Renal cortex interstitium (tissue), 15 donors: ENCODE results near the gene CYB561. TPM values are rescaled to one million over a fixed set of nuclear protein-coding genes. Genes with fewer than 3 reads are reported as not detected.

ENCODE experiments used
- DNase-seq, 11 donors: peaks; one replicate each; pipeline ENCODE4 v3.0.0-alpha.2; 2013; ENCODE audit warnings: low read depth in 9 of 11, low spot score in 4 of 11; ENCODE audit errors: extremely low read depth in 1 of 11
- long read RNA-seq, 16 experiments: transcript quantifications; one replicate each; lab custom pipeline, GENCODE V29; 2026
- polyA plus RNA-seq, 3 donors: library from polyadenylated mRNA; unstranded; fragments of 120-200 nt; gene quantifications; one replicate each; pipeline ENCODE4 v1.2.1, GENCODE V29; 2013; ENCODE audit not compliant: insufficient read length in 3 of 3

The CYB561 gene, protein sequence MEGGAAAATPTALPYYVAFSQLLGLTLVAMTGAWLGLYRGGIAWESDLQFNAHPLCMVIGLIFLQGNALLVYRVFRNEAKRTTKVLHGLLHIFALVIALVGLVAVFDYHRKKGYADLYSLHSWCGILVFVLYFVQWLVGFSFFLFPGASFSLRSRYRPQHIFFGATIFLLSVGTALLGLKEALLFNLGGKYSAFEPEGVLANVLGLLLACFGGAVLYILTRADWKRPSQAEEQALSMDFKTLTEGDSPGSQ
- 10 to 100 TPM; 22.5 to 34.5 (median 26.4) TPM for polyA plus RNA-seq
- long read RNA-seq, donor 1, partial matches to known transcripts: 0 of 1 reads
- long read RNA-seq, donor 1, other reads (novel, unspliced or antisense): 0 of 1 reads
- long read RNA-seq, donor 2, partial matches to known transcripts: 0 of 8 reads
- long read RNA-seq, donor 2, other reads (novel, unspliced or antisense): 0 of 8 reads
- long read RNA-seq, donor 3, partial matches to known transcripts: 0 of 10 reads
- long read RNA-seq, donor 3, other reads (novel, unspliced or antisense): 0 of 10 reads
- long read RNA-seq, donor 4, partial matches to known transcripts: 0 of 7 reads
- long read RNA-seq, donor 4, other reads (novel, unspliced or antisense): 0 of 7 reads
- long read RNA-seq, donor 5: 0 reads
- long read RNA-seq, donor 6, partial matches to known transcripts: 0 of 1 reads
- long read RNA-seq, donor 6, other reads (novel, unspliced or antisense): 0 of 1 reads
- long read RNA-seq, donor 7, partial matches to known transcripts: 0 of 8 reads
- long read RNA-seq, donor 7, other reads (novel, unspliced or antisense): 0 of 8 reads
- long read RNA-seq, donor 8: 0 reads
- long read RNA-seq, donor 9, partial matches to known transcripts: 18 of 26 reads
- long read RNA-seq, donor 9, other reads (novel, unspliced or antisense): 0 of 26 reads
- long read RNA-seq, donor 10, transcript CYB561-203 (6 exons, 3,151 nt): major isoform, 5 of 10 reads
- long read RNA-seq, donor 10, partial matches to known transcripts: 0 of 10 reads
- long read RNA-seq, donor 10, other reads (novel, unspliced or antisense): 0 of 10 reads
- long read RNA-seq, donor 11, transcript CYB561-201 (6 exons, 3,001 nt): major isoform, 5 of 8 reads
- long read RNA-seq, donor 11, partial matches to known transcripts: 0 of 8 reads
- long read RNA-seq, donor 11, other reads (novel, unspliced or antisense): 0 of 8 reads
- long read RNA-seq, donor 12, partial matches to known transcripts: 0 of 5 reads
- long read RNA-seq, donor 12, other reads (novel, unspliced or antisense): 0 of 5 reads
- long read RNA-seq, donor 13: 0 reads
- long read RNA-seq, donor 14, partial matches to known transcripts: 0 of 8 reads
- long read RNA-seq, donor 14, other reads (novel, unspliced or antisense): 0 of 8 reads
- long read RNA-seq, donor 15, partial matches to known transcripts: 0 of 4 reads
- long read RNA-seq, donor 15, other reads (novel, unspliced or antisense): 0 of 4 reads
- long read RNA-seq, donor 16, transcript CYB561-213 (5 exons, 2,344 nt): minor isoform, 5 of 28 reads
- long read RNA-seq, donor 16, transcript CYB561-201 (6 exons, 3,001 nt): major isoform, 13 of 28 reads
- long read RNA-seq, donor 16, transcript CYB561-203 (6 exons, 3,151 nt): minor isoform, 9 of 28 reads
- long read RNA-seq, donor 16, partial matches to known transcripts: 0 of 28 reads
- long read RNA-seq, donor 16, other reads (novel, unspliced or antisense): 0 of 28 reads

DNA sequence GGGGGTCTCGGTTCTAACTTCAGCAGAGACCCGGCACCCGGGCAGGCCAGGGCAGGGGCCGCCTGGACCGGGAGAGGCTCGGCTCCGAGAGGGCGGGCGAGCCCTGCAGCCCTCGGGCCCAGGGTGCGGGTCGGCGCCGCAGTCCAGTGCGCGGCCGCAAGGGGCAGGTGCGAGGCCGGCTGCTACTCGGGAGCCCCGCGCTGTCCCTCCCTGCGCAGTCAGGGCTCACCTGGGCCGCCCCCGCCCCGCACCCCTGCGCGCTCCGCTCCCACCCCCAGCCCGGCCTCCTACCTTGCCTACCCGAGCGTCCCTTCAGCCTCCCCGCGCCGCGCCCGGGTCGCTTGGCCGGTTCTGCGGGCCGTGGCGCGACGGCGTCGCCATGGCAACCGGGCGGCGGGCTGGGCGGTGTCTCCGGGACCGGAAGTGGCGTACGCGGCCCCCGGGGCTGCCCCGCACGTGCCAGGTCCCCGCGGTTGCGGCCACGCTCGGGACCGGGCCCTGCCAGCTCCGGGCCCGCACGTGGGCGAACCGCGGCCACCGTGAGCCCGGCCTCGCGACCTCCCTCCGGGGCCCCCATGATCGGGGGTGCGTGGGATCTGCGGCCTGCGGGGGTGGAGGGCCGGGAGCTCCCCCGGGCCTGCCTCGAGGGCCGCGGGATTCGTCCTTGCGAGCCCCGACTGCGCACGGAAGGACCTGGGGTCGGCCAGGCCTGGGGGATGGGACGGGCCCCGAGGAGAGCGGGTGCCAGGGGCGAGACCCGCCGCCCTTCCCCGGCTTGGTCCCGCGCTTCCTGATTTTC, at the start of gene CYB561:
TSS of gene CYB561 (minus strand) at position 353 of the 799 bp plus-strand sequence. CDS start 8,759 bp downstream, outside the sequence.
- DNase-seq: peak in 8 of 11 donors; percentile 43 to 80 (median 66)

DNA sequence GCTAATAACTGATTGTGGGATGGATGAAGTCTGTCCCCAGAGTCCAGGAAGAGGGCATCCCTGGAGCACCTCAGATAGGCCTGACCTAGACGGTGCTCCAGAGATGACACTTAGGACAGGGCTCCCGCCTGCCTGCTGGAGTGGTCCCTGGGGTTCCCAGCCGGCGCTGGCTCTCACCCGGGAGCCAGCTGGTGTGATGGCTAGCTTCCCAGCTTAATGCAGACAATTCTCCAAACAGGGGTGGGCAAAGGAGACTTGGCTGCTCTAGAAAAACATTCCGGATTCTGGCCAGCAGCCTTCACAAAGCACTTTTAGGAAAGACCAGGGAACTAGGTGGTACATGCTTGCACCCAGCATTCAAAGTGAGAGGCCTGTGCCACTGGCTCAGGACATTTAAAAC, 49.4 kb upstream of the CYB561 start:
- no peak for DNase-seq

DNA sequence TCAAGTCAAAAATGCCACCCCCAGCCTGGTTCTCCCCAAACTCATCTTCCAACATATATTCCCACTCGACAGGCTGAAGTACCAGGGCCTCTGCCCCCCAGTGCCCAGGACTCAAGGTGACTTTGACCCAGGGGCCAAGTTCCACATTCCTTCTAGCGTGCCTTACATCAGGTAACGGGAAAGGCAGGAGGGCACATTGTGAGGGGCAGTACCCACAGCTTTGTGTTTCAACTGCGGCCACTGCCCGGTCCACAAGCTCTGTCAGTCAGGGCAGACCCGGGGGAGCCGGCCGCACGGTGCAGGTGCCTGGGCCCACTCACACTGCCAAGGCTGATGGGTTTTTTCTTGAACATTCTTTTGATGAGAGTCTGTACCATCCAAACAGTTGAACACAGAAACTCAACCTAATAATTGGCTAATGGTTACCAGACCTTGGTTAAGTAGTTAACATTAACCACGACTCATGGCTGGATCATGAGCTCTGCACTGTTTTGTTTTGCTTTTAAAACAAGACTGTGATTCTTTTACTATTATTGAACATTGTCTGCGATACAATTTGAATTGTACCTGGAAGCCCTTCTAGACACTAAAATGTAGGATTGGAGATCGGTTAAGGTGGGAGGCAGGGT, 48.3 kb upstream of the CYB561 start:
- no peak for DNase-seq

DNA sequence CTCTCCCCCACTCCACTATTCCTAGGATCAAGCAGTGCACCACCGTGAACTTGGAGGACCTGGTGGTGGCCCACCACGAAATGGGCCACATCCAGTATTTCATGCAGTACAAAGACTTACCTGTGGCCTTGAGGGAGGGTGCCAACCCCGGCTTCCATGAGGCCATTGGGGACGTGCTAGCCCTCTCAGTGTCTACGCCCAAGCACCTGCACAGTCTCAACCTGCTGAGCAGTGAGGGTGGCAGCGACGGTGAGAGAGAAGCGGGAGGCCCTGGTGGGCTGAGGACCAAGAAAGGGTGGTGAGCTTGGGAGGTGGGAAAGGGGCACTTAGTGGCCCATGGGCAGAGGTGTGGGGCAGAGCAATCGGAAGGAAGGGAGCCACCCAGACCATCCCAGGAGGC, 47.3 kb upstream of the CYB561 start:
- no peak for DNase-seq

DNA sequence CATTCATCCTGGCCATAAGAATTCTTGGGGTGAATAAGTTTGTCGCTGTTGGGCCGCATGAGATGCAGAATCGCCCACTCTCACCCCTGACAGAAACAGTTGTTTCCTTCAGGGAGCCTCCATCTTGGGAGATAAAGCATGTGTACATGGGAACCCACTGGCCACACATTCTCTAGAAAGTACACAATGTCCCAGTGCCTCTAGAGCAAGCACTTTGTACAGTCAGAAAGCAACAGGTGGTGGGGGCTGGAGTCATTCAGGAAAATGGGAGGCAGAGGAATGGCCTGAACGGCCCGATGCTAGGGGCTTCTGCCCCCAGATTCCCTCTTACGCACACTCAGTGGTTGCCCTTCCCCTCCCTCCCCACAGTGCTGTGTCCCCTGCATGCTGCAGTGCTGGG, 46.8 kb upstream of the CYB561 start:
- no peak for DNase-seq

DNA sequence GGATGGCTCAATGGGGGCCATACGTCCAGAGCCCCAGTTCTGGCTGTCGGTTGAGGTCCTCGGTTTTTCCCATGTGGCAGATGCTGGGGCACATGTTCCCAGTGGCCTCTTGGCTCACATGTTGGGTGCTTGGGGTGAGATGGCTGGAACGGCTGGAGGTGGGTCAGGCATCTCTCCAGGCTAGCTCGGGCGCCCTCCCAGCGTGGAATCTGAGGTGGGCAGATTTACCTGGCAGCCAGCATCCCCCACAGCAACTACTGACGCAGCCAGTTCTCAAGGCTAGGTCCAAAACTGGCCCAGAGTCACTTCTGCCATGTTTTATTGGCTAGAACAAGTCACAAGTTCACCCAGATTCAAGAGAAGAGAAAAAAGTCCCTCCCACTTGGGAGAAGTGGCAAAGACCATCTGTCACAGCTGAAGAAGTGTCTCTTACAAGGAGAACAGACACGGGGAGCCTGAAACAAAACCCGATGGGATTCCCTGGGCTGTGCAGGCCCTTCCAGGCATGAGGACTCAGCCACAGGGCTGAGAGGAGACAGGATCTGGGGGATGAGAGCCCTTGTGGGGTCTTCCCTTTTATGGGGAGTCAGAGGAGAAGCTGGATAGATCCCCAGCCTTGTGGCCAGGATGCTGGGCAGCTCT, 46.0 kb upstream of the CYB561 start:
- DNase-seq: peak in 1 of 11 donors; percentile 59

DNA sequence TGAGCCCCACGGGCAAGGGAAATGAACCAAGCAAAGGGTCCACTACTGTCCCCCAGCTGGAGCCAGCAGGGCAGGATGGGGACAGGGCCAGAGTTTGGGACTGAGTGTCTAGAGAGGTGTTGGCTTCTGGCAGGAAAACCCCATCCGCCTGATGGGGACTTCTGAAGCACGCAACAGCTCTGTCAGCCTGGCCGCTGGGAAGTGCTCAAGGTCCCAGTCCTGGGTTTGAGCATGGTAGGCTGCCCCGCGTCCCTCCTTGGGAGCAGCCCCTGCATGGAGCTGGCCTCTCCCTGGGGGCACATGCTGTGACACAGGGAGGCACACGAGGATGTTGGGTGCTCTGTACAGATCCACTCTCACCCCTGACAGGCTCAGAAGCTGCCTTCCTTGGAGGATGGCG, 45.3 kb upstream of the CYB561 start:
- no peak for DNase-seq

DNA sequence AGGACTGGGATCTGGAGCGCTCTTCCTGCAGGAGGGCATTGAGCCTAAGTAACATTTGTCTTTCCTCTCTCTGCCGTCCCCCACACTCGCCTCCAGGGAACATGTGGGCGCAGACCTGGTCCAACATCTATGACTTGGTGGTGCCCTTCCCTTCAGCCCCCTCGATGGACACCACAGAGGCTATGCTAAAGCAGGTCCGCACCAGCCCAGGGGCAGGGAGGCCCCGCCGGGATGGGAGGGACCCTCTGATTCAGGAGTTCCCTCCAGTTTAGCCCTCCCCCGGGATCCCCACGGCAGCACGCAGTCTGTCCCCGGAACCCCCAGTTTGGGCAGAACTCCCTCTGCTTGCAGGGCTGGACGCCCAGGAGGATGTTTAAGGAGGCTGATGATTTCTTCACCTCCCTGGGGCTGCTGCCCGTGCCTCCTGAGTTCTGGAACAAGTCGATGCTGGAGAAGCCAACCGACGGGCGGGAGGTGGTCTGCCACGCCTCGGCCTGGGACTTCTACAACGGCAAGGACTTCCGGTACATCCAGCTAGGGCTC, 44.8 kb upstream of the CYB561 start:
- no peak for DNase-seq

DNA sequence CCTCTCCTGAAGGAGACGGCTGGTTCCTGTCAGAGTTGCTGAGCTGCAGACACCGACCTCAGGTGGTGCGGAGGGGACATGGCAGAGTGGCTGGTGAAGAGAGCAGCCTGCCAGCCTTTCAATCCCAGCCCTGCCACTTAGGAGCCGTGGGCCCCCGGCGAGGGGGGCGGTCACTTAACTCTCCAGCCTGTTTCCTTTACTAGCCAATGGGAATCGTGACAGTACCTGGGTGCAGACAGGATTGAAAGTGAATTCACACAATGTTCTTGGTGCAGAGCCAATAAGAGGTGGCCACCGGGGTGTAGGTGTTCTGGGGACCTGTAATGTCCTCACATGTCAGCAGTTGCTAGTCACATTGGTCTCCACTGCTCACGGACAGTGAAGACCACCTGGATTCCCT, 44.2 kb upstream of the CYB561 start:
- no peak for DNase-seq

DNA sequence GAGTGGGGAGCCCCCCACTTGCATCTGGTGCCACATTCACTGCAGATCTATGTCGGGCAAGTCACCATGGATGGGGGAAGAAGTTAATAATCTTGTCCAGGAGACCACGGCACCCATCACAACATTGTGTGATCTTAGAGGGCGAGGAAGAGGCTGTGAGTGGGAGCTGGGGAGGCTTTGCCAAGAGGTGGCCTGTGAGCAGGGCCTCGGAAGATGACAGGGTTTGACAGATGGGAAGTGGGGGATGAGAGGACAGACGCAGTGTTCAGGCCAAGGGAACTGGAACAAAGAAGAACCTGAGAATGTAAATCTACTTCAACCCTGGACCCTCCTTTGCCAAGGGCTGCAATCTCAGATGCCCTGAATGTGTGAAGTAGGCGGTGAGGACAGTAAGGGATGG, 43.2 kb upstream of the CYB561 start:
- no peak for DNase-seq

DNA sequence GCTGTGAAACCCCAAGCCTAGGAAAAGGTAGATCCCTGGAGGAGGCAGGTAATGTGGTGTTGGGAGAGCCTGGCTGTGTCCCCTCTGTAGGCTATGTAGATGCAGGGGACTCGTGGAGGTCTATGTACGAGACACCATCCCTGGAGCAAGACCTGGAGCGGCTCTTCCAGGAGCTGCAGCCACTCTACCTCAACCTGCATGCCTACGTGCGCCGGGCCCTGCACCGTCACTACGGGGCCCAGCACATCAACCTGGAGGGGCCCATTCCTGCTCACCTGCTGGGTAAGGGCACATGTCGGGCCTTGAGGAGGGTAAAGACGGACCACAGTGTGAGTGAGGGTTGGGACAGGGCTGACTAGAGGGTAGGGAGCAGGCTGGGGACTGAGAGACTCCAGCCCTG, 42.7 kb upstream of the CYB561 start:
- no peak for DNase-seq

DNA sequence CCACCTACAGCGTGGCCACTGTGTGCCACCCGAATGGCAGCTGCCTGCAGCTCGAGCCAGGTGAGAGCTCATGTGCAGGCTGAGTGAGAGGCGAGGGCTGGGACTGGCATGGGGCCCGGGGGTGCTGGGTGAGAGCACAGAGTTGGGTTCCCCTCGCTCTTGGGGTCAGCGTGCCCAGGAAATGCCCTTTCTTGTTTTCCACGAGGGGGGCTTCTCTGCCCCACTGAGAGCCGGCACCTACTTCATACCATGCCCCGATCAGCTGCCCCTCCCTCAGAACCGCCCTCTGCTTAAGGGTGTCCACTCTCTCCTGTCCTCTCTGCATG, 40.9 kb upstream of the CYB561 start:
- no peak for DNase-seq

DNA sequence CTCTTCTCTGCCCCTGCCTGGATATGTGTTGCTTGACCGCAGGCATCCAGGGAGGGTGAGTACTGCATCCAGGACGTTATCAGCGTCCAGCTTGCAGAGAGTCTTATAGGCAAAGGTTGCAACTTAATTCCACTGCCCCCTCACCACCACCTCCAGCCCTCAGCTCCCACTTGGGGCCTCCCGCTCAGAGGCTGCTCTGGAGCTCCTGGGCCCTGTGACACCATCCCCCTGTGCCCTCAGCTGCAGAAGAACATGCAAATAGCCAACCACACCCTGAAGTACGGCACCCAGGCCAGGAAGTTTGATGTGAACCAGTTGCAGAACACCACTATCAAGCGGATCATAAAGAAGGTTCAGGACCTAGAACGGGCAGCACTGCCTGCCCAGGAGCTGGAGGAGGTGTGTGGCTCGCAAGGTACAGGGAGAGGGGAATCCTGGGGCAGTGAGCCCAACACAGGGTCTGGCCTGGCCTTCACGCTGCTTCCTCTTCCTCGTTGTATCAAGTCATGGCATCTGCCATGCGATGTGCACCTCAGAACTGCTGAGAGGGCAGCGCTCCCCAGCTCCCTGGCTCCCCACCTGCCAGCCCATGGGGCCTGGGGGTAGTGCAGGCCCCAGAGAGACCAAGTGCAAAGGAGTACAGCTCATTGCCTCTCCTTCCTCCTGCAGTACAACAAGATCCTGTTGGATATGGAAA, 40.4 kb upstream of the CYB561 start:
- DNase-seq: no peak

DNA sequence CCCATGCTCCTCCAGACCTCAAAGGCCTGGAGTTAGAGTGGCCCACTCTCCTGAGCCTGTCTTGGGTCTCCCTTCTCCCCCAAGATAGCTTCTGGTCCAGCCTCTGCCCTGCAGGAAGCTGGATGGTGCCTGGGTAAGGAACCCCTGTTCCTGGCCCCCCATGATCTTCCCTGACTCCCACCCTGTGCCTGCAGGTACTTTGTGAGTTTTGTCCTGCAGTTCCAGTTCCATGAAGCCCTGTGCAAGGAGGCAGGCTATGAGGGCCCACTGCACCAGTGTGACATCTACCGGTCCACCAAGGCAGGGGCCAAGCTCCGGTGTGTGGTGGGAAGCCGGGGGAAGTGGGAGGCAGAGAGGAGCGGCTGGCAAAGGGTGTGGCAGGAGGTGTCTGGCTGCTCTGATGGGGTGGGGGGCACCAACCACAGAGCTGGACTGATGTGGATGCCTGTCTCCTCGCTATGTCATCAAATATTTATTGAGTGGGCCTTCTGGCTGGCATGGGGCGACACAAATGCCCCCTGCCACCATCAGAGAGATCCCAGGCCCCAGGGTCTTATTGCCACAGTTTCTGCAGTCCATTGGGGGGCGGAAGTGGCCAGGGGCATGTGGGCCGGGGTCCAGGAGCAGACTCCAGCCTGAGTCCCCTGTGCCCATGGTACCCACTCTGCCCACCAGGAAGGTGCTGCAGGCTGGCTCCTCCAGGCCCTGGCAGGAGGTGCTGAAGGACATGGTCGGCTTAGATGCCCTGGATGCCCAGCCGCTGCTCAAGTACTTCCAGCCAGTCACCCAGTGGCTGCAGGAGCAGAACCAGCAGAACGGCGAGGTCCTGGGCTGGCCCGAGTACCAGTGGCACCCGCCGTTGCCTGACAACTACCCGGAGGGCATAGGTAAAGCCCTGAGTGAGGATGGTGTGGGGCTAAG, 37.8 kb upstream of the CYB561 start:
- DNase-seq: no peak

DNA sequence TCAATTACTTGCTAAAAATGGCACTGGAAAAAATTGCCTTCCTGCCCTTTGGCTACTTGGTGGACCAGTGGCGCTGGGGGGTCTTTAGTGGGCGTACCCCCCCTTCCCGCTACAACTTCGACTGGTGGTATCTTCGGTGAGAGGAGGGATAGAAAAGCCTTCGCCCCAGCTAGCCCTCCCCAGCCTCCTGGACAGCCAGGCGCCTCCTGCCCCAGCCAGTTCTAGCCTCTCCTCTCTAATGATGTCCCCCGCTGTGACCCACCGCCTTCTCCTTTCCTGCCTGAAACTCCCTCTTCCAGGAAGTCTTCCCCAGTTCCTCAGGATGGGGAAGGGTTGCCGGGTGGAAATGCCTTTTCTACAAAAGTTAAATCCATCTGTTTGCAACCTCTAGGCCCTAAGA, 36.9 kb upstream of the CYB561 start:
- no peak for DNase-seq
